Erythroblast (primary cell): ENCODE results near the gene WFS1.

ENCODE experiments used
- DNase-seq, 2 experiments: peaks; one replicate each; lab custom pipeline; 2025; lab: John Stamatoyannopoulos, UW
- GATA1 ChIP-seq: IDR thresholded peaks from 2 replicates; pipeline ENCODE4 v1.6.1; 2011; ENCODE audit warnings: low read depth, mild to moderate bottlenecking, control low read depth, low read length, moderate library complexity
- POLR2A ChIP-seq: IDR thresholded peaks from 2 replicates; pipeline ENCODE4 v1.6.1; 2011; ENCODE audit warnings: mild to moderate bottlenecking, low read length

The WFS1 gene

DNA sequence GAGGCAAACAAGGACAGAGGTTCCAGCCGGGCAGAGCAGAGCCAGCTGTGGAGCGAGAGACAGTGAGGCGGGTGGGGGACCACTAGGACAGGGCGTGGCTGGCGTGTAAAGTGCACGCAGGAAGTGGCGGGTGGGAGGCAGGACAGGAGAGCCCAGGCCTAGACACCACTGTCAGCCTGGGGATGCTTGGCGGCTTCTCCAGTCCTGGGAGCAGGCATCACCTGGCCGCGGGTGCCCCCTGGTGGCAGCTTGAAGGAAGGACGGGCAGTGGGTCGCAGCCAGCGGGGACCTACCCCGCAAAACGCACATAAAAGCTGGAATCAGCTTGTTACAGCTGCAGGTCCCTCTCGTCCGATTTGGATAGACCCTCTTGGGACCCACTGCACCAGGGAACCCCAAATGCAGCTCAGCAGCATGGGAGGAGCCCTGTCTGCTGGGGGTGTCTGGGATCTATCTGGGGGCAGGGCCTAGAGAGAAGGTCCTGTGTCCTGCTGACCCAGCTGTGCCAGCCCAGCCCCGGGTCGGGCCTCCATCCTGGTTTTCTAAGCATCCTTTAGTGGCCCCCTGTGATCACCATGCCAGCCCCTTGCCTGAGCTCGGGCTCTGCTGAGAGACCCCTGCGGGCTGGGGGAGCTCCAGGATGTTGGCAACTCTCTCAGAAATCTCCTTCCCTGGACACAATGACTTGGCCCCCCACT lies 57.7 kb downstream of the WFS1 start:
- TF ChIP-seq POLR2A (no peak), GATA1 (no peak)
- DNase-seq, result peak; percentile 58 to 79

DNA sequence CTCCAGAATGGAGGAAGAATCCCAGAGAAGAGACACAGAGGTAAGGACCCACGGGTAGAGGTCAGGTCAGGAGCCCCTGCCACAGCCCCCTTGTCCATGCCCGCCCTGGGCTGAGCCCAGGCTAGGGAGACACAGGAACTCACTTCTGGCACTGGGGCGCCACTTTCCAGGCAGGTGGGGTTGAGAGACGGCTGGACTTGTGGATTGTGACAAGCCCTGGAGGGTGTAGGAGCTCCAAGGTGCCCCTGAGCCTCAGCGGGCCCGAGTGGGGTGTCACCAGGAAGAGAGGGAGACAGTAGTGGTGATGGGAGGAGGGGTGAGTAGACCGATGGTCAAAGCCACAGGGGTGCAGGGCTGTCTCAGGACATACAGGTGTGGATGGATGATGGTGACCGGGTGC lies 58.9 kb downstream of the WFS1 start:
- no peak for DNase-seq
- TF ChIP-seq GATA1 (no peak), POLR2A (no peak)

DNA sequence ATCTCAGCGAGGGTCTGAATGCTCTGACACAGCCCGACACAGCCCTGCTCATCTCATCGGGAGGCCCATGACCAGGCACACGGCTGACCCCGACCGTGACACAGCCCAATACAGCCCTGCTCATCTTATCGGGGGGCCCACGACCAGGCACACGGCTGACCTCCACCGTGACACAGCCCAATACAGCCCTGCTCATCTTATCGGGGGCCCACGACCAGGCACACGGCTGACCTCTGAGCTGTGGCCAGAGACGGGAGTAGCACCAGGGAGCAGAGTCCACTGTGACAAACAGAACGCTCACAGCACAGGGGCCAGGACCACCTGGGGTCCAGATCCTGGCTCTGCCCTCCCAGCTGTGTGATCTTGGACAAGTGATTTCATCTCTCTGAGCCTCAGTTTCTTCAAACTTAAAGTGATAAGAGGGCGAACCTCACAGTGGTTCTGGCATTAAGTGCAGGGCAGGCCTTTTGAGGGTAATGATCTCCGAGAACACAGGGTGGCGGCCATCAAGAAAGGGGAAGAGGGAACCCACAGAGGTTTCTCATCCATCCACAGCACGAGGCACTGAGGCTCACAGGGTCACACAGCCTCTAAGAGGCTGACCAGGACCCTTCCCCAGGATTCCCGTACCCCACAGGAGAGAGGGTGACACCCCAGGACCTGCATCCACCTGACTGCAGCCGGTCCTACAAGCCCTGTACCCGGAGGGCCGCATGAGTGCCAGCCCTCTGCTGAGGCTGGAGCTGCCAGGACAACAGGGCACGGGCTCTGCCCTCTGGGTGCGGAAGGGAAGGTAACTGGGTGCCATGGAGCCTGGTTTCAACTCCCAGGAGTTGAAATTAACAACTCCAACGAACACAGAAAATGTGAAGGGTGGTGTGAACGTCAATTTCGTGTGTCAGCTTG lies 60.1 kb downstream of the WFS1 start:
- TF ChIP-seq GATA1 (no peak), POLR2A (no peak)
- no peak for DNase-seq

DNA sequence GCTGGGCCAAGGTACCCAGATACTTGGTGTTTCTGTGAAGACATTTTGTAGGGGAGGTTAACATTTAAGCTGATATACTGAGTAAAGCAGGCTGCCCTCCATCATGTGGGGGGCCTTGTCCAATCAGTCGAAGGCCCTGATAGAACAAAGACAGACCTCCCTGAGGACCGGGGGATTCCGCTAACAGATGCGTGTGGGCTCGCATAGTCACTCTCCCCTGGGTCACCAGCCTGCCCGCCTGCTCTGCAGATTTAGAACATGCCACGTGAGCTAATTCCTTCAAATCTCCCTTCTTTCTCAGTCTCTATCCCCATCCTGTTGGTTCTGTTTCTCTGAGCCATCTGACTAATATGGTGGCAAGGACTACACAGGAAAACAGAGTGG lies 60.7 kb downstream of the WFS1 start:
- no peak for DNase-seq
- no peak for TF ChIP-seq POLR2A
- no peak for TF ChIP-seq GATA1

DNA sequence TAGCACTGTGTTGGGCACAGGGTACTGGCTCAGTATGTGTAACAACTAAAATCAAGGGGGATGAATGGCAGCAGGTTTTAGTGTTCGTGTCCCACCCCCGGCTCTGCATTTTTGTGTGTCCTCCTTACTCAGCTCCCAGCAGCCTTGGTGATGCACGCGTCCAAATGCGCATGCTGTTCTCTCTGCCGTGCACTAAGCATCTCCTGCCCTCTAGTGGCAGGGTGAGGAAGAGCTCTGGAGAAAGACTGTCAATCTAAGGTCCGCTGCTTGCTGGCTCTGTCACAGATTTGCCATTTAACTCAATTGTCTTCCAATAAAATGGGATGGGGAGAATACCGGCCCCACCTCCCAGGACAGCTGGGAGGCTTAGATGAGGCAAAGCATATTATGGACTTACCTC lies 61.4 kb downstream of the WFS1 start:
- TF ChIP-seq POLR2A (no peak), GATA1 (no peak)
- peak; percentile 17 to 33 for DNase-seq

DNA sequence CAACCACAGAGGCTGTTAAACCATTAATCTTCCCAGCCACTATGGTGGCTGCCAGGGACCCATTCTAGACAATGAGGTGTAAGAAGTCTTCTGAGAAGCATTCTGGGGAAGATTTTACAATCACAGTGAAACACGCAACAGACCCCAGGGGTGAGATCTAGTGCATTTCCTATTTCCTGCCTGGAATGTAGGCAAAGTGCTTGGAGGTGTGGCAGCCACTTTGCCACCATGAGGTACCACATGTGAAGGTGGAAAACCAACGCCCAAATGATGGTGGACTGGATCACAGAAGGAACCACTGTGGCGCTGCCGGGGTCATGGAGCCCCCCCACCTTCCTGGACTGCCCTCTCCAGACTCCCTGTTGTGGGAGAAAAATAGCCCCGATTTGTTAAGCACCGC lies 61.8 kb downstream of the WFS1 start:
- DNase-seq, result no peak
- TF ChIP-seq POLR2A, result no peak
- TF ChIP-seq GATA1, result no peak

DNA sequence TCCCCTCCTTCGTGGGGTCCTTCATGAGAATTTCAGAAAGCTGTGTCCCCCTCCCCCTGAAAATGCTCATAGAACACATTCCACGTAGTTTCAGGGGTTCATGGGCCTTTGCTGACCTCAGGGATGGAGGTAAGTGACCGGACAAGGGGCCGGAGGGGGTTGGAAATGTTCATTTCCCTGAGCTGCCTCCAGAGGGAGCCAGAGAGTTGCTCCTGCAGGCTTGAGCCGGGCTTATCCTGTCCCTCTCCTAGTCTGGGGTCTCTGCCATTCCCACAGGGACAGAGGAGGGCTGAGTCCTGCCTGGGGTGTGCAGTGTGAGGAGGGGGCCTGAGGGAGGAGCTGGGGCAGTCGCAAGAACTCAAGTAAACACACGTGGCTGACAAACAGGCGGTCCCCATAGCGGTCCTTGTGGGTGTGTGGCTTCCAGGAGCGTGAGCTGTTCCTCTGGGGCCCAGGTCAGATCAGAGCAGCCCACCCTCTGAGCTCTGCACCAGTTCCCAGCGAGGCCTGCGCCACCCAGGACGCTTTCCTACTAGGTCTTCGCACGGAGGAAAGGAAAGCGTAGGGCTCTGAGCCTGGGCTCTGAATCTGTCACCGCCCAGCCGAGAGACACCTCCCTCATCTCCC lies 62.5 kb downstream of the WFS1 start:
- DNase-seq, result peak in 1 of 2 experiments; percentile 24

DNA sequence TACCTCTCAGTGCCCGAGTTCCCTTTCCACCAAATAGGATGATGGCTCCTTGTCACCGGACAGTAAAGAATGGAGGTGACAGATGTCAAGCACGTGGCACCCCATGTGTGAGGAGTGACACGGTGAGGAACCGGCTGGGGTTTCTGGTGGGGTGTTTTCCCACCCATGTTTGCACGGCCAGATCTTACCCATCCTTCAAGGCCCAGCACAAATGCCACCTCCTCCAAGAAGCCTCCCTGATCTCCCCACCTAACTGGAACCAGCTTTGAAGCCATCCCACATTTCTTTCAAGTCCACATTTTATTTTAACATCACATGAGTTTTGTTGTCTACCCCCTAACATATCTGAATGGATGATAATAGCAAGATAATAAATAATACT lies 63.0 kb downstream of the WFS1 start:
- DNase-seq, result no peak
- TF ChIP-seq GATA1, result no peak

More for the DNA sequence above, 62.5 kb downstream of the WFS1 start:
- TF ChIP-seq POLR2A (no peak), GATA1 (no peak)

DNA sequence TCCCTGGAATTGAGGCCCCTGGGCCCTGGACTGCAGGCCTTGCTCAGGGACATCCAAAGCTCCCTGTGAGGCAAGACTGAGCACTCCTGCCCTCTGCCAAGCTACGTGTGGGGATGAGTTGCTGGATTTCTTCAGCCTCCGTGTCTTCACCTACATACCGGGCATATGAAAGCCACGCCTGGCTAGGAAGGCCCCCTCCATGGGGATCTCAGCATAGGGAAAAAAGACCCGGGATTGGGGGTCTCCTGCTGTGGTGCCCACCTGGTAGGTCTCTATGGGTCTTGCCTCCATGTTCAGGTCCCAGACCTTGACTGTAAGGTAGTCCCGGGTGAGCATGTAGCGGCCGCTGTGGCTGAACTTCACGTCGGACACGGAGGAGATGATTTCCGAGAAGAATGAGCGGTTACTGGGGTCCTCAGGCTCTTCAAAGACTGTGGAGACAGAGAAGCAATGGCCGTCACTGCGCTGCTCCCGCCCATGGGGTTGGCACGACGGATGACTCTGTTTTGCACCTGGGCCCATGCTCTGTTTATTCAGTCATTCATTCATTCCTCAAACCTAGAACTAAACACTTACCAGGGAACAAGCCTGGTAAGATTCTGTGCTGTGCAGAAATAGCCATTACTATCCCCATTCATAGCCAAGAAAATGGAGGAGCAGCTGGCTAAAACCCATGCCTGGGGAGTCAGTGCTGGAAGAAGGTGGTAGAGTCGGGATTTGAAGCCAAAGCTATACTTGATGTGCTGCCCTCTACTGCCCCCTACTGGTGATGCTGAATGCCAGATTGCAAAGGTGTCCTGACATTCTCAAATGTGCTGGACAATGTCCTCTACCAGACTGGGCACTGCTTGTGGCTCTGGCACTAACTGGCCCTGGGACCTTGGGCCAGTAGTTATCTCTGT lies 63.9 kb downstream of the WFS1 start:
- TF ChIP-seq GATA1 (no peak), POLR2A (no peak)
- DNase-seq, result peak in 1 of 2 experiments; percentile 38

DNA sequence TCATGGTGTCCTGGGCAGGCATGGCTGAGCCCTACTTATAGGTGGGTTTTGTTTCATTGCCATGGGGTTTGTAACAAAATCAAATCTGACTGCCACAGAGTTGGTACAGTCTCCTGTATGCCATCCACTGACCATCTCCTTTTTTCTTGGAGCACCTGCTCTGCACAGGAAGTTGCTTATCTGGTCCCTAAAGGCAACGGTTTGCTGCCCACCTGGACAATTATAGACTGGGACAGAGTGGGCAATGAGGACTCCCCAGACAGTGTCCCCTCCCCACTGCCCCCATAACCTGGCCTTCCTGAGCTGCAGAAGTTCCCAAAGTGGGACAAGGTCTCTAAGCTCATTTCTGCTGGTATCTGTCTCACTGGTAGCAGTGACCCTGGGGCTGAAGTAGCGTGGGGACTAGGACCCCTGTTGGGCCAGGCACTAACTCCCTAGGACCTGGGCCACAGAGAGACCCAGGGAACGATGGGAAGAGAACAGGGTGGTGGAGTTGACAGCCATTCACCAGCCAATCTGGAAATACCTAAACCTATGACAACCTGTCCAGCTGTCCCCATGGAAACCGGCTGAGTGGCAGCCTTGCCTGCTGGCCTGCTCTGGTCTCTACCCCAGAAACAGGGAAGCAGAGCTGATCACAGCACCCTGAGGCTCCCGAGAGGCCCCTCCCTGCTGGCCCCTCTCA lies 64.7 kb downstream of the WFS1 start:
- DNase-seq, result no peak
- TF ChIP-seq GATA1, result no peak

DNA sequence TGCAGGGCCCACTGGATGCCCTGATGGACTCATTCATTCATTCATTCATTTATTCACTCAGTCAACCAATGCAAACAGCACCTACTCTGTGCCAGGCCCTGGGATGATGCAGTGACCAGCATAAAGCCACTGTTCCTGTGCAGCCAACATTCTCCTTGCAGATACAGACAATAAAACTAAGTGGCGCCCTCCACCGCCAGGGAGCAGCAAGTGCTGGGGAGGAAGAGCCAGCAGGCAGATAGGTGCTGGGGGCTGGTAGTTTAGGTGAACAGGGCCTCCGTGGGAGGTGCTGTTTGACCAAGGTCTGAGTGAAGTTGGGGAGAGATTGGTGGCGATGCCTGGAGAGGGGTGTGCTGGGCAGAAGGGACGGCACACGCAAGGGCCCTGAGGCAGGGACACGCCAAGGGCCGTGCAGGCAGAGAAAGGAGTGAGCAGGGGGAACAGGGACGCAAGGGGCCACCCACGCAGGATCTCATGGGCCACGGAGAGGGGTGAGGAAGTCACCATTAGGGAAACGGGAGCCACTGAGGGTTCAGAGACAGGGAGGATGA lies 65.5 kb downstream of the WFS1 start:
- DNase-seq, result no peak
- no peak for TF ChIP-seq GATA1
- TF ChIP-seq POLR2A, result no peak

DNA sequence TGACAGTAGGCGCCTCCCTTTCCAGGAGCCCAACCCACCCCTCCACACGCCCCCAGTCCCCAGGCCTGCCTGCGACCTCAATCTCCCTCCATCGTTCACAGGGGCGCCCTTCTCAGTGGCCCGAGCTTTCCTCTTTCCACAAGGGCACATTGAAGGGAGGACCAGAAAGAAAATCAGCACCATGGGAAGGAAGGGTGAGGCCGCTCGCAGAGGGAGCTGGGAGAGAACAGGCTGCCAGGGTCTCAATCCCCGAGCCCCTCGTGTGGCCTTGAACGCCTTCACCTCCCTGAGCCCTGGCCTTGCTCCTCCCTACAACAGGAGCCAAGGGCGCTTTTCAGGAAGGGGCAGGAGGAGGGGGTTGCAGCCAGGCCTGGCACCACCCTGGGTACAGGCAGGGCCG lies 66.5 kb downstream of the WFS1 start:
- DNase-seq, result no peak
- TF ChIP-seq GATA1, result no peak
- no peak for TF ChIP-seq POLR2A

DNA sequence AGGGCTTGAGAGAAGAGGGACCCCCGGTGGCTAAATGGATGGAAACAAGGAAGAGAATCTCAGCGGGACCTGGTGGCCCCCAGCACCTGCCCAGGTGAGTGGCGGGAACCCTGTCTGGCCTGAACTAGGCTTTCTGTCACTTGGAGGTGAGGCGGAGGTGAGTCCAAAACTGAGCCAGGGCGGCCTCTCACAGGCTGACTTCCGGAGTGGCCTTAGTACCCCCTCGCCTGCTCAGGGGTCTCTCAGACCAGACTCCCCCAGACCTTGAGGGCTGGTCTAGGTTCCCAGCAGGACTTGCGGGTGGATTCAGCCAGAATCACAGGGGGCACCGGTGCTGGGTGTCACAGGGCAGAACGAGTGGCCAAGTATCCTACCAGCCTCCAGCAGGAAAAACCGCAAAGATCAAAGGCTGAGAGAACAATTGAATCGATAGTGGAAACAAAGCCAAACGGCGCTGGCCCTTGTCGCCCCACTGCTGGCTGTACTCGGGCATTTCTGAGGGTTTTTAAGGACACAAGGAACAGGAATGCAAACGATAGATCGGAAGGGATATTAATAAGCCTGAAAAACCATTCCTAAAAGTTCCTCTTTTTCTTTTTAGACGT lies 67.8 kb downstream of the WFS1 start:
- TF ChIP-seq GATA1 (no peak), POLR2A (no peak)
- no peak for DNase-seq
